ENCODE data around the gene CREB3L2. TPM values are rescaled to one million over a fixed set of nuclear protein-coding genes. Genes with fewer than 3 reads are reported as not detected.

The CREB3L2 gene
- total RNA-seq, 1 experiment from 2014 or later, result 49.8 TPM

DNA sequence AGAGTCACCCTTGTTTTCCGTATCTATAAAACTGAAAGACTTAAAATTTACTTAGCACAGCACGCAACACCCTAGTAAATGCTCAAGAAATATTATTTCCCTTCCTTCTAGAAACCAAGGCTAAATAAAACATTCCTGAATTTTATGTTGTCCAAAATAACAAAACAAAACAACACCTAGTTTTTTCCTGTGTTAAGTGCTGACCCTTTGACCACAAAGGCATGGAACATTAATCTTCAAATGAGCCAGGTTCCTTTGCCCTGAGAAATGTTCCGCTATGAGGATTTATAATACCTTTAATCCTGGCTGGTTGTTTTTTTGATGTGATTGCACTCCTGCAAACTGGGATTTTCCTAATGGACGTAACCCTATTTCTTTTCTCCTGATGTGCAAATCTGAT, 126.1 kb downstream of the CREB3L2 start:
- intact Hi-C loops (cut with micrococcal nuclease), result no loop called here
- no peak for DNase-seq (ENCODE audit: low read depth, low spot score)
- no peak for ATAC-seq
- H3K4me1 ChIP-seq (ENCODE audit: control insufficient read depth in 1 of 2, insufficient read depth in 2 of 2, low read length in 2 of 2), result no peaks in the 10 kb centered on the region
- no peaks in the 10 kb centered on the region for H3K9me3 ChIP-seq (ENCODE audit: control insufficient read depth in 1 of 2, insufficient read depth in 1 of 2, low read depth in 1 of 2, low read length in 2 of 2)
- BruUV-seq (replicated peaks), result no TSS peak
- no peak overlapping the region for H3K4me3 ChIP-seq (replicated peaks in 1 of 2; ENCODE audit: low read depth in 1 of 2, low read length in 2 of 2)
- TF ChIP-seq TCF7L2 (IDR thresholded peaks at IDR 0.05; ENCODE audit: borderline replicate concordance, extremely low read depth, insufficient read depth, insufficient read length) (no peak), POLR2AphosphoS5 (IDR thresholded peaks at IDR 0.05; ENCODE audit: low read depth, low read length) (no peak), EZH2 (IDR thresholded peaks at IDR 0.05) (no peak), YY1 (IDR thresholded peaks at IDR 0.05; ENCODE audit: extremely low read depth, insufficient replicate concordance, low read depth, low read length) (no peak), EGR1 (IDR thresholded peaks at IDR 0.05; ENCODE audit: low read depth) (no peak), FOSL1 (IDR thresholded peaks at IDR 0.05; ENCODE audit: low read depth) (no peak), POLR2A (IDR thresholded peaks at IDR 0.05; ENCODE audit: borderline replicate concordance, extremely low read depth, insufficient read depth, insufficient read length) (no peak), SP1 (IDR thresholded peaks at IDR 0.05; ENCODE audit: low read depth) (no peak), ZFX (IDR thresholded peaks at IDR 0.05) (no peak)
- TF ChIP-seq, protein P1, sequence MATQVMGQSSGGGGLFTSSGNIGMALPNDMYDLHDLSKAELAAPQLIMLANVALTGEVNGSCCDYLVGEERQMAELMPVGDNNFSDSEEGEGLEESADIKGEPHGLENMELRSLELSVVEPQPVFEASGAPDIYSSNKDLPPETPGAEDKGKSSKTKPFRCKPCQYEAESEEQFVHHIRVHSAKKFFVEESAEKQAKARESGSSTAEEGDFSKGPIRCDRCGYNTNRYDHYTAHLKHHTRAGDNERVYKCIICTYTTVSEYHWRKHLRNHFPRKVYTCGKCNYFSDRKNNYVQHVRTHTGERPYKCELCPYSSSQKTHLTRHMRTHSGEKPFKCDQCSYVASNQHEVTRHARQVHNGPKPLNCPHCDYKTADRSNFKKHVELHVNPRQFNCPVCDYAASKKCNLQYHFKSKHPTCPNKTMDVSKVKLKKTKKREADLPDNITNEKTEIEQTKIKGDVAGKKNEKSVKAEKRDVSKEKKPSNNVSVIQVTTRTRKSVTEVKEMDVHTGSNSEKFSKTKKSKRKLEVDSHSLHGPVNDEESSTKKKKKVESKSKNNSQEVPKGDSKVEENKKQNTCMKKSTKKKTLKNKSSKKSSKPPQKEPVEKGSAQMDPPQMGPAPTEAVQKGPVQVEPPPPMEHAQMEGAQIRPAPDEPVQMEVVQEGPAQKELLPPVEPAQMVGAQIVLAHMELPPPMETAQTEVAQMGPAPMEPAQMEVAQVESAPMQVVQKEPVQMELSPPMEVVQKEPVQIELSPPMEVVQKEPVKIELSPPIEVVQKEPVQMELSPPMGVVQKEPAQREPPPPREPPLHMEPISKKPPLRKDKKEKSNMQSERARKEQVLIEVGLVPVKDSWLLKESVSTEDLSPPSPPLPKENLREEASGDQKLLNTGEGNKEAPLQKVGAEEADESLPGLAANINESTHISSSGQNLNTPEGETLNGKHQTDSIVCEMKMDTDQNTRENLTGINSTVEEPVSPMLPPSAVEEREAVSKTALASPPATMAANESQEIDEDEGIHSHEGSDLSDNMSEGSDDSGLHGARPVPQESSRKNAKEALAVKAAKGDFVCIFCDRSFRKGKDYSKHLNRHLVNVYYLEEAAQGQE (IDR thresholded peaks at IDR 0.05; ENCODE audit: low read depth), result no peak
- TF ChIP-seq, protein P2, sequence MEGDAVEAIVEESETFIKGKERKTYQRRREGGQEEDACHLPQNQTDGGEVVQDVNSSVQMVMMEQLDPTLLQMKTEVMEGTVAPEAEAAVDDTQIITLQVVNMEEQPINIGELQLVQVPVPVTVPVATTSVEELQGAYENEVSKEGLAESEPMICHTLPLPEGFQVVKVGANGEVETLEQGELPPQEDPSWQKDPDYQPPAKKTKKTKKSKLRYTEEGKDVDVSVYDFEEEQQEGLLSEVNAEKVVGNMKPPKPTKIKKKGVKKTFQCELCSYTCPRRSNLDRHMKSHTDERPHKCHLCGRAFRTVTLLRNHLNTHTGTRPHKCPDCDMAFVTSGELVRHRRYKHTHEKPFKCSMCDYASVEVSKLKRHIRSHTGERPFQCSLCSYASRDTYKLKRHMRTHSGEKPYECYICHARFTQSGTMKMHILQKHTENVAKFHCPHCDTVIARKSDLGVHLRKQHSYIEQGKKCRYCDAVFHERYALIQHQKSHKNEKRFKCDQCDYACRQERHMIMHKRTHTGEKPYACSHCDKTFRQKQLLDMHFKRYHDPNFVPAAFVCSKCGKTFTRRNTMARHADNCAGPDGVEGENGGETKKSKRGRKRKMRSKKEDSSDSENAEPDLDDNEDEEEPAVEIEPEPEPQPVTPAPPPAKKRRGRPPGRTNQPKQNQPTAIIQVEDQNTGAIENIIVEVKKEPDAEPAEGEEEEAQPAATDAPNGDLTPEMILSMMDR (IDR thresholded peaks at IDR 0.05 in 2 of 3, conservative IDR thresholded peaks at IDR 0.05 in 1 of 3; ENCODE audit: borderline replicate concordance in 1 of 3, insufficient read depth in 1 of 3, low read depth in 2 of 3, low read length in 2 of 3), result no peak
- TF ChIP-seq, protein P3, sequence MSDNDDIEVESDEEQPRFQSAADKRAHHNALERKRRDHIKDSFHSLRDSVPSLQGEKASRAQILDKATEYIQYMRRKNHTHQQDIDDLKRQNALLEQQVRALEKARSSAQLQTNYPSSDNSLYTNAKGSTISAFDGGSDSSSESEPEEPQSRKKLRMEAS (IDR thresholded peaks at IDR 0.05), result no peak
- ChIA-PET RAD21 (ENCODE audit: low non-redundant PET in 1 of 2, low total read pairs in 2 of 2, uncharacterized antibody in 2 of 2, unreplicated experiment in 2 of 2) (no interaction called here), CTCF (no interaction called here), POLR2A (no interaction called here)
- no peak overlapping the region for H3K4me2 ChIP-seq (ENCODE audit: low read length)
- no peak overlapping the region for H3K27ac ChIP-seq (ENCODE audit: low read depth, low read length)
- no peak overlapping the region for H3K9ac ChIP-seq (ENCODE audit: low read length)
- no peak overlapping the region for H2AFZ ChIP-seq (ENCODE audit: low read depth, low read length, poor library complexity, severe bottlenecking)
- H3K27me3 ChIP-seq (ENCODE audit: insufficient read depth, low read length), result no peaks in the 10 kb centered on the region
- no peaks in the 10 kb centered on the region for H3K79me2 ChIP-seq (ENCODE audit: insufficient read depth, low read length)
- no peaks in the 10 kb centered on the region for H3K9me2 ChIP-seq (ENCODE audit: insufficient read depth)
- no peaks in the 10 kb centered on the region for H4K20me1 ChIP-seq (ENCODE audit: insufficient read depth)
- no peaks in the 10 kb centered on the region; a peak in 2 of 4 replicates for H3K36me3 ChIP-seq (ENCODE audit: control insufficient read depth in 1 of 2, insufficient read depth in 2 of 2, low read length in 2 of 2)

All from HCT116 (cell line).